GM12864 (cell line): ENCODE measurements around the gene AARS2.

Experiments
- DNase-seq: peaks from one replicate; pipeline ENCODE4 v3.0.0-alpha.2; 2011; ENCODE audit warnings: low read depth
- H3K4me3 ChIP-seq: 2 replicates; pipeline ENCODE4 v1.5.1; 2011; ENCODE audit warnings: mild to moderate bottlenecking, low read depth, low read length, control low read depth
- TF ChIP-seq, protein P1 (sequence below): IDR thresholded peaks from 2 replicates; pipeline ENCODE4 v1.5.1; 2011; ENCODE audit warnings: low read depth, mild to moderate bottlenecking, moderate library complexity, low read length, control low read depth, inconsistent platforms; ENCODE audit errors: missing control alignments

Gene AARS2

DNA sequence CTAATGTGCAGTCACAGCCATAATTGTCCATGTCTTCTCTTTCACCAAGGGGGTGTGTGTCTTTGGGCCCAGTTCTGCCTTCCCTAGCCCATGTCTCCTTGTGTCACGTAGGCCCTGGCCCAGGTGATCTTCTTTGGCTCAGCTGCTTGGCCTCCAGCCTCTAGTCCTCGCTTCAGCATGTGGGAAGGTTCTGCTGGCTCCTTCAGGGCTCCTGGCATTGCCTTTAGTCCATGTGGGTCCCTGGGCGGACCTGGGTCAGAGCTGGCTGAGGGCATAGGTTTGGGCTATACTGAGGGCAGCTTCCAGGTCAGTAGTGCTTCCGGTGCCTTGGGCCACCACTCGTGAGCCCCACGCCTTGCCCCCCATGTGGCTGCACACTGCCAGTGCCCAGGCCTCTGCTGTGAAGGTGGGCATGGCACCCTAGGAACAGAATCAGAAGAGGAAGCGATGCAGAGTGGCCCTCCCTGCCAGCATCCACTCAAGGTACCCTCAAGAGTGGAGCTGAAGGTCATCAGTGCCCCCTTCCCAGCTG is 12.8 kb downstream of the AARS2 start:
- no peak for DNase-seq
- no peak overlapping the region for H3K4me3 ChIP-seq
- TF ChIP-seq, protein P1, sequence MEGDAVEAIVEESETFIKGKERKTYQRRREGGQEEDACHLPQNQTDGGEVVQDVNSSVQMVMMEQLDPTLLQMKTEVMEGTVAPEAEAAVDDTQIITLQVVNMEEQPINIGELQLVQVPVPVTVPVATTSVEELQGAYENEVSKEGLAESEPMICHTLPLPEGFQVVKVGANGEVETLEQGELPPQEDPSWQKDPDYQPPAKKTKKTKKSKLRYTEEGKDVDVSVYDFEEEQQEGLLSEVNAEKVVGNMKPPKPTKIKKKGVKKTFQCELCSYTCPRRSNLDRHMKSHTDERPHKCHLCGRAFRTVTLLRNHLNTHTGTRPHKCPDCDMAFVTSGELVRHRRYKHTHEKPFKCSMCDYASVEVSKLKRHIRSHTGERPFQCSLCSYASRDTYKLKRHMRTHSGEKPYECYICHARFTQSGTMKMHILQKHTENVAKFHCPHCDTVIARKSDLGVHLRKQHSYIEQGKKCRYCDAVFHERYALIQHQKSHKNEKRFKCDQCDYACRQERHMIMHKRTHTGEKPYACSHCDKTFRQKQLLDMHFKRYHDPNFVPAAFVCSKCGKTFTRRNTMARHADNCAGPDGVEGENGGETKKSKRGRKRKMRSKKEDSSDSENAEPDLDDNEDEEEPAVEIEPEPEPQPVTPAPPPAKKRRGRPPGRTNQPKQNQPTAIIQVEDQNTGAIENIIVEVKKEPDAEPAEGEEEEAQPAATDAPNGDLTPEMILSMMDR, result no peak

GRCh38 chr6:44298864-44299263 is 14.3 kb downstream of the AARS2 start:
- TF ChIP-seq, protein P1, result no peak
- no peak for DNase-seq
- H3K4me3 ChIP-seq, result no peak overlapping the region

- H3K4me3 ChIP-seq, result no peak overlapping the region
- TF ChIP-seq, protein P1, result peak; percentile 10
- no peak for DNase-seq
These were observed 14.9 kb downstream of the AARS2 start for GRCh38 chr6:44298055-44298803.

- DNase-seq, result no peak
- no peak overlapping the region for H3K4me3 ChIP-seq
- TF ChIP-seq, protein P1, result no peak
These were observed 15.8 kb downstream of the AARS2 start for GRCh38 chr6:44297063-44298038.

GRCh38 chr6:44294832-44295791 is 18.0 kb downstream of the AARS2 start:
- no peak overlapping the region for H3K4me3 ChIP-seq
- no peak for DNase-seq
- TF ChIP-seq, protein P1, result no peak
